ENCODE data around the gene POT1. TPM values are rescaled to one million over a fixed set of nuclear protein-coding genes. Genes with fewer than 3 reads are reported as not detected.

POT1 gene
- total RNA-seq, 1 donor from 2014 or later, result 14.3 TPM

DNA sequence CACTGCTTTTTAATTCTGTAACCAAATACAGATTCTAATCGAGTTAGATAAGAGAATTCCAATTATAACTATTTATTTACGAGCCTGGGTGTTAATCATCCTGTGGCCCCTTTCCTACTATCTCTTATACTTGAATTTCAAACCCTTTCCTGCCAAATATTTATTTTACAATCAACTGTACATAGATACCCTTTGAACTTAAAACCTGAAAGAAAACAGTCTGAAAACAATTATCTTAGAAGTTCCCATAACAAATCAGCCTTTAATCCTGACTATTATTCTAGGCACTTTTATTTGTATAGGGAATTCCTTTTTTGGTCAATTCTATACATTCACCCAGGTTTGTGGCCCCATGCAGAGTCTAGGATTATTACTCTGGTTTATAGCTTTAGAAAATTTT is 153.5 kb downstream of the POT1 start:
- intact Hi-C loops (cut with micrococcal nuclease), result no loop called here
- Histone ChIP-seq H3K4me3 (no peak overlapping the region), H3K9me3 (replicated peaks) (no peaks in the 10 kb centered on the region), H3K27me3 (ENCODE audit: low read depth) (peaks cover 32% of the 10 kb centered on the region), H3K4me1 (no peaks in the 10 kb centered on the region), H3K27ac (replicated peaks) (no peak overlapping the region), H3K36me3 (no peaks in the 10 kb centered on the region)
- DNase-seq, result no peak
- TF ChIP-seq, protein P1, sequence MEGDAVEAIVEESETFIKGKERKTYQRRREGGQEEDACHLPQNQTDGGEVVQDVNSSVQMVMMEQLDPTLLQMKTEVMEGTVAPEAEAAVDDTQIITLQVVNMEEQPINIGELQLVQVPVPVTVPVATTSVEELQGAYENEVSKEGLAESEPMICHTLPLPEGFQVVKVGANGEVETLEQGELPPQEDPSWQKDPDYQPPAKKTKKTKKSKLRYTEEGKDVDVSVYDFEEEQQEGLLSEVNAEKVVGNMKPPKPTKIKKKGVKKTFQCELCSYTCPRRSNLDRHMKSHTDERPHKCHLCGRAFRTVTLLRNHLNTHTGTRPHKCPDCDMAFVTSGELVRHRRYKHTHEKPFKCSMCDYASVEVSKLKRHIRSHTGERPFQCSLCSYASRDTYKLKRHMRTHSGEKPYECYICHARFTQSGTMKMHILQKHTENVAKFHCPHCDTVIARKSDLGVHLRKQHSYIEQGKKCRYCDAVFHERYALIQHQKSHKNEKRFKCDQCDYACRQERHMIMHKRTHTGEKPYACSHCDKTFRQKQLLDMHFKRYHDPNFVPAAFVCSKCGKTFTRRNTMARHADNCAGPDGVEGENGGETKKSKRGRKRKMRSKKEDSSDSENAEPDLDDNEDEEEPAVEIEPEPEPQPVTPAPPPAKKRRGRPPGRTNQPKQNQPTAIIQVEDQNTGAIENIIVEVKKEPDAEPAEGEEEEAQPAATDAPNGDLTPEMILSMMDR (IDR thresholded peaks at IDR 0.05; ENCODE audit: borderline replicate concordance), result no peak

DNA sequence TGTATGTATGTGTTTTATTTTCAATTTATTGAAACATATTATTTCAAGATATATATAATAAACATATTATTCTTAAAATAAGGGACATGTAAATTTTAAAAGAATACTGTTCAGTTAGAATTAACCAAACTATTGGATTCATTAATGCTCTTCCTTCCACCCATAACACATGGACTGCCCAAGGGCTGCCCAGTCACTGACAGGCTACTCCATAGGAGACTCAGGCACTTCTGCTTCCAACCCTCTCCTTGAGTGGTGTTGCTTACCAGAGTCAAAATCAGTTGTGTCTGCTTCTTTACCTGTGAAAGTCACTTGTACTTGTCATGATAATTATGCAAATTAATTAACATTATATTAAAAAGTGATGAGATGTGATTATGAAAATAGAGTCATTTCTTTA is 154.2 kb downstream of the POT1 start:
- intact Hi-C loops (cut with micrococcal nuclease), result no loop called here
- H3K36me3 ChIP-seq, result no peaks in the 10 kb centered on the region
- no peaks in the 10 kb centered on the region for H3K9me3 ChIP-seq (replicated peaks)
- DNase-seq, result no peak
- H3K27me3 ChIP-seq (ENCODE audit: low read depth), result peaks cover 32% of the 10 kb centered on the region
- no peak overlapping the region for H3K4me3 ChIP-seq
- H3K27ac ChIP-seq (replicated peaks), result no peak overlapping the region
- TF ChIP-seq, protein P1 (IDR thresholded peaks at IDR 0.05; ENCODE audit: borderline replicate concordance), result no peak
- H3K4me1 ChIP-seq, result no peaks in the 10 kb centered on the region

DNA sequence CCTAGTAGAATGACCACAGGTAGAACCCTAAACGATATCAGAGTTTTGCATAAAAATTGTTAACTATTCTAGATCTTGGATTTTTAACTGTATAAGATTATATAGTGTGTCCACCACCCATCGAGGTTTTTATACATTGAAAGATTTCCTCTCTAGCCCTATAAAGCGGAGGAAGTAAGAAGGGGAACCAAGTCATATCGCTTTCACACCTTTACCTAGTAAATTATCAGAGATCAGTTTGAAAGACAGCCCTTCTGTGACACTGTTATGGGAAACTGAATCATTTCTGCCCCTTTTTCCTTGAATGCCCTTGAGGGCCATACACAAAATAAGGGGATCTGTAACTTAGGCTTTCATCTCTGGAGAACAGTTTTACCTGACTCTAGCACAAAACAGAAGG is 155.7 kb downstream of the POT1 start:
- H3K27me3 ChIP-seq (ENCODE audit: low read depth), result peaks cover 32% of the 10 kb centered on the region
- intact Hi-C loops (cut with micrococcal nuclease), result no loop called here
- no peak for DNase-seq
- no peaks in the 10 kb centered on the region for H3K36me3 ChIP-seq
- H3K9me3 ChIP-seq (replicated peaks), result no peaks in the 10 kb centered on the region
- no peaks in the 10 kb centered on the region for H3K4me1 ChIP-seq
- TF ChIP-seq, protein P1 (IDR thresholded peaks at IDR 0.05; ENCODE audit: borderline replicate concordance), result no peak
- H3K27ac ChIP-seq (replicated peaks), result no peak overlapping the region
- H3K4me3 ChIP-seq, result no peak overlapping the region

DNA sequence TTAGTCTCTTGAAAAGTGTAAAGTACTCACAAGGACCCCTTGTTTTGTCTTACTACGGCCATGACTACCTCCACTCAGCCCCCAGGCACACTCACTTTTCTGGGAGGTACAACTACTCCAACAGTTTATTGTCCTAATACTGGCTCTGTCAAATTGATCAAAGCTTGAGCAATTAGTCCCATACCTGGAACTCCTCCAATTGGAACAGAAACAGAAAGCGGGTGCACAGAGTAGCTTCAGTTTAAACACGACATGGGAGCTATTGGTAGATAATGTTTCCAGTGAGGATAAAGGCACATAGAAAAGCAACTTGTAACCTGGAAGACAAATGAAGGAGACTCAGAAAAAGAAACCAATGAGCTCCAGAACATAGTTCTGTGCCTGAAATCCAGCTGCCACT is 156.3 kb downstream of the POT1 start:
- DNase-seq, result no peak
- no peaks in the 10 kb centered on the region for H3K36me3 ChIP-seq
- H3K4me1 ChIP-seq, result no peaks in the 10 kb centered on the region
- TF ChIP-seq, protein P1 (IDR thresholded peaks at IDR 0.05; ENCODE audit: borderline replicate concordance), result no peak
- H3K9me3 ChIP-seq (replicated peaks), result no peaks in the 10 kb centered on the region
- H3K4me3 ChIP-seq, result no peak overlapping the region
- no peak overlapping the region for H3K27ac ChIP-seq (replicated peaks)
- intact Hi-C loops (cut with micrococcal nuclease), result no loop called here
- H3K27me3 ChIP-seq (ENCODE audit: low read depth), result peaks cover 34% of the 10 kb centered on the region

Other genes starting within 250 kb of the POT1 start
- not detected for gene GPR37, start 164.0 kb downstream of the POT1 start, total RNA-seq

All from left ventricle myocardium inferior (tissue), 1 donor.